ENCODE data around the gene AHCYL2. TPM values are rescaled to one million over a fixed set of nuclear protein-coding genes. Genes with fewer than 3 reads are reported as not detected.
"Not testable (repeated sequence)": the region's sequence is repeated elsewhere in the genome, so short reads cannot be mapped to it uniquely, and the experiment has no call there.

AHCYL2 gene
- total RNA-seq, 1 experiment from 2014 or later, result 74.0 TPM

DNA sequence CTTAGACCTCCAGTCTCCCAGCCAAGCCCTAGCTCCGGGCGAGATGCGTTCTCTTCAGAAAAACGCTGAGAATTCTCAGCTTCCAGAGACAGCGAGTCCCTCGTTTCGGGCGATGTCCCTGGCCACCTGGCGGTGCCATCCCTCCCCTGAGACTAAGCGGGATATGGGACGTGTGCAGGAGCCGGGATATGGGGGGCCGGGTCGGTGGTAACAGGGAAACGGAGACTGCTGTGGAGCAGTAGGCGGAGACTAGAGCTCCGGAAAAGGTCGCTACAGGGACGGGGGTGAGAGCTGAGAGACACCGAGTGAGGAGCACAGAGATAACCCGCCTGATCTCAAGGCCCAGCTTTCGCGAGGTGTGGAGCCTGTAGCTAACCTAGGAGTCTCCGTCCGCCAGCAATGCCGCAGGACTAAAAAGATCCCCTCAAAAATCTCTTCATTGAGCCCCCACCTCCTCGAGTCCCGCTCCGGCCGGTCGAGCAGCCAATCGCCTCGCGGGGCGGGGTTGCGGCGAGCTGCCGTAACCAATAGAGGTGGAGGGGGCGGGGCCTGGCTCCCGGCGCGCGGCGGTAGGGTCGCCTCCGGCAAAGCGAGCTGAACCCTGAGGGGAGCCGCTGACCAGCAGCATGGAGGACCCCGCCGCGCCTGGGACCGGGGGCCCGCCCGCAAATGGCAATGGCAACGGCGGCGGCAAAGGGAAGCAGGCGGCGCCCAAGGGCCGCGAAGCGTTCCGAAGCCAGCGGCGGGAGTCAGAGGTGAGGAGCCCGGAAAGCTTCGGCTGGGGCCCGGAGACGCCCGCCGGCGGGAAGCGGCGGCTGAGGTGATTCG, 209.2 kb downstream of the AHCYL2 start, which contains the start of gene STRIP2:
Gene STRIP2 (plus strand): TSS at position 586 of the 828 bp plus-strand sequence. CDS start 41 bp downstream, at position 627.
- in situ Hi-C loops (cut with HindIII; ENCODE audit: low sequenced_read_pairs), result no loop called here
- peak; percentile 94 for DNase-seq (ENCODE audit: low spot score)

DNA sequence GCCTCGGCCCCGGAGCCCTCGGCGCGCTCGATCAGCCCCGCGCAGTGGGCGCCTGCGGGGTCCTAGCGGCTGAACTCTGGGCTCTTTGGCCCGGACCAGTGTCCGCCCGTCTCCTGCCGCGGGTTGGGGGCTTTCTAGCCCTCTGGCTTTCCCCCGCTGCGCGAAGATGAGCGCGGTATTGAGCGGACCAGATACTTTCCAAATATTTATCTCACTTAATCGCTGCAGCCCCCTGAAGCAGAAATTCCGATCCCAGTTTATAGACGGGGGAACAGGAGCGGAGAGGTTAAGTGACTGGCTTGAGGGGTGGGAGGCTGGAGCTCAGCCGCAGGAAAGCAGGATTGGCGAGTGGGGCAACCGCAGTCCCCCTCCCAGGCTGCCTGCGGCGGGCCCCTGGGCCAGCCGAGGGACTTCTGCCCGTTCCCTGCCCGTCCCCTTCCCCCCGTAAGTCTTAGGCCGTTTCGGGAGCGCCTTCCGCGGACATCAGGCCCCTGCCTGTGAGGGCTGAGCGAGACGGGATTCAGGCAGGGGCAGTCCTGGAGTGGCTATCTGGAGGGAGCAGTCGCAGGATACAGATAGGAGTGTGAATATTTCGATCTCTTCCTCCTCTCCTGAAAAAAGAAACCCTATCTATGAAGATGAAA, 210.0 kb downstream of the AHCYL2 start:
- in situ Hi-C loops (cut with HindIII; ENCODE audit: low sequenced_read_pairs), result no loop called here
- DNase-seq (ENCODE audit: low spot score), result peak; percentile 52

DNA sequence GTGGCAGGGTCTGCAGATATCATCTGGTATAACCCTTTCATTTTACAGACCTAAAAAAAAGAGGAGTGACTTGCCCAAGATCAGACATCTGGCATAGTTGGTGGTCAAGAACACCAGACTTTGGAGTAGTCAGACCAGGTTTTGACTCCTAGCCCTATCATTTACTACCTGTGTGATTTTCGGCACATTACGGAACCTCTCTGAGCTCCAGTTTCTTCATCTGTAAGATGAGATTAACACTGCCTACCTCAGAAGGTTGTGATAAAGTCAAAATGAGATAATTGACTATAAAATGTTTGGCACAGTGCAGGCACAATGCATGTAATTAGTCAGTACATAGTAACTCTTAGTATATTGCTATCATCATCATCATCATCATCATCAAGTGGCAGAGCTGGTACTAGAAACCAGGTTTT, 210.6 kb downstream of the AHCYL2 start:
- in situ Hi-C loops (cut with HindIII; ENCODE audit: low sequenced_read_pairs), result no loop called here
- no peak for DNase-seq (ENCODE audit: low spot score)

DNA sequence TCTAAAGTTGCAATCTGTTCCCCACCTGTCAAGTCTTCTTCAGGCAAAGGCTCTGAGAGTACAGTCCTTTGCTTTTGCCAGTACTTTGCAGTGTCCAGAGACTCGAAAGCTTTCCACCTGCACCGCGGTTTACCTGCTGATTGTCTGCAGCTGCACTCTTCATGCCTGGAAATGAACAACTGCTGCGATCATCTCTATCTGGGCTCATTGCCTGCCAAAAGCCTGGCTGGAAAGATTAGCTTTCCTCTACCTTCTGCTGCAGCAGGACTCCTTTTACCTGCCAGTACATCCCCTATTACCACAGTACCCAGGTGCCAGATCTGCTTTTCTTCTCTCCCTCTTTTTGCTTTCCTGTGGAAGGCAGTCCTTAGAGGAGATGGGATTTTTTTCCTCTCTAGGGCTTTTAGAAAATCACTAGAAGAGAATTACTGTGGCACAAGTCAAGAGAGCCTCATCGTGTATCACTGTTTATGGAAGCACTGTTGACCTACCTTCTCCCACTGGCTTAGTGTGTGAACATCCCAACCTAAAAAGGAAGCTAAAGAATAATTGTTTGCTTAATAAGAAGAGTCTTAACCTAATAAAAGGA, 211.6 kb downstream of the AHCYL2 start:
- peak; percentile 91 for DNase-seq (ENCODE audit: low spot score)
- in situ Hi-C loops (cut with HindIII; ENCODE audit: low sequenced_read_pairs), result no loop called here

DNA sequence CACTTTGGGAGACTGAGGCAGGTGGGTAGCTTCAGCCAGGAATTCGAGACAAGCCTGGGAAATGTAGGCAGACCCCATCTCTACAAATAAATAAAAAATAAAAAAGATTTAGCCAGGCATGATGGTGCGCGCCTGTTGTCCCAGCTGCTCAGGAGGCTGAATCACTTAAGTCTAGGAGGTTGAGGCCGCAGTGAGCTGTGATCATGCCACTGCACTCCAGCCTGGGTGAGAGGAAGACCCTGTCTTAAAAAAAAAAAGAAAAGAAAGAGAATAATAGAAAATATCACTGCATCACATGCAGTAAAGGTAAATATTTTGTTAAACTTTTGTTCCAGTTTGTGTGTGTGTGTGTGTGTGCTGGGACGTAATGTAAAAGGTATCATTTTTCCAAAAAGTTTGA, 212.4 kb downstream of the AHCYL2 start:
- DNase-seq (ENCODE audit: low spot score), result no peak
- in situ Hi-C loops (cut with HindIII; ENCODE audit: low sequenced_read_pairs), result no loop called here

DNA sequence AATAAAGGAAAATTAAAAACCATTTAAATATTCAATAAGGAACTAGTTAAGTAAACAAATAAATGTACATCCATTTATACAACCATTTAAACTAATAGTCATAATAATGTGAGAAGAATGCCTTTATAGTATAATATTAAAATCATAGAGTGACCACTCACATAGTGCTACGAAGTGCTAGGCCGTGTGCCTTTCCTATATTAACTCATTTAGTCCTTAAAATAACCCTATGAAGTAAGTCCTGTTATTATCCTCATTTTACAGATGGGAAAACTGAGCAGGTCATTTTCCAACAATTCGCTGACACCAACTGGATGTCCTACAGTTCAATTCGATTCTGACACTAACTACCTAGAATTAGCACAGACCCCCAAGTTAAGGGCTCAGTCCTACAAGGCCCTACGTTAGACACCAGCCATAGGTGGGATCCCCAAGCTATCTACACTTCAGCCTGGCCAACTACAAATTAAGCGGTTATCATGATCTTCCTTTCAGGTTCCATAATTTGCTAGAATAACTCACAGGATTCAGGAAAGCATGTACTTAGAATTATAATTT, 213.5 kb downstream of the AHCYL2 start:
- DNase-seq (ENCODE audit: low spot score), result no peak
- in situ Hi-C loops (cut with HindIII; ENCODE audit: low sequenced_read_pairs), result no loop called here

DNA sequence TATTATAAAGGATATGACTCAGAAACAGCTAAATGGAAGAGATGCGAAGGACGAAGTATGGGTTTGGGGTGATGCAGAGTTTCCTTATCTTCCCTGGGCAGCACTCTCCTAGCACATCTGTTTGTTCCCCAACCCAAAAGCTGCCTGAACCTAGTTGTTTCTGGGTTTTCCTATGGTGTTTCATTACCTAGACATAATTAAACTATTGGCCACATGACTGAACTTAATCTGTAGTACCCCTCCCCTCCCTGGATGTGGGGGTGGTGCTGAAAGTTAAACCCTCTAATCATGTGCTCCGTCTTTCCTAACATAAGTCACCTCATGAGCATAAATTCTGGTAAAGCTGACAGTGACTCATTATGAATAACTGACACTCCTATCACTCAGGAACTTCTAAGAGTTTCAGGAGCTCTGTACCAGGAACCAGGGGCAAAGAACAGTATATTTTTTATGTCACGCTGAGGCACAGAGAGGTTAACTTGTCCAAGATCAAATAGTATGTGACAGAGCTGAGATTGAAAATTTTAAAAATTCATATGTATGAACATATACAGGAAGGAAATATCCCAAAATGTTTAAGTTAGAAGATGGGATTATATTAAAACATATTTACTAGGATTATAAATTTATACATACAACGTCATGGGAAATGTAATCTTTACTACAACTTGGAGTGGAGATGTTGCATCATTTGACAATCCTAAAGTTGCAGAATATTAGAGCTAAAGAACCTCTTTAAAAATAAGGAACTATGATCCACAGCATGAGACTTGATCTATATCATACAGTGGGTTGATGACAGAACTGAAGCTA, 214.2 kb downstream of the AHCYL2 start:
- DNase-seq (ENCODE audit: low spot score), result no peak

DNA sequence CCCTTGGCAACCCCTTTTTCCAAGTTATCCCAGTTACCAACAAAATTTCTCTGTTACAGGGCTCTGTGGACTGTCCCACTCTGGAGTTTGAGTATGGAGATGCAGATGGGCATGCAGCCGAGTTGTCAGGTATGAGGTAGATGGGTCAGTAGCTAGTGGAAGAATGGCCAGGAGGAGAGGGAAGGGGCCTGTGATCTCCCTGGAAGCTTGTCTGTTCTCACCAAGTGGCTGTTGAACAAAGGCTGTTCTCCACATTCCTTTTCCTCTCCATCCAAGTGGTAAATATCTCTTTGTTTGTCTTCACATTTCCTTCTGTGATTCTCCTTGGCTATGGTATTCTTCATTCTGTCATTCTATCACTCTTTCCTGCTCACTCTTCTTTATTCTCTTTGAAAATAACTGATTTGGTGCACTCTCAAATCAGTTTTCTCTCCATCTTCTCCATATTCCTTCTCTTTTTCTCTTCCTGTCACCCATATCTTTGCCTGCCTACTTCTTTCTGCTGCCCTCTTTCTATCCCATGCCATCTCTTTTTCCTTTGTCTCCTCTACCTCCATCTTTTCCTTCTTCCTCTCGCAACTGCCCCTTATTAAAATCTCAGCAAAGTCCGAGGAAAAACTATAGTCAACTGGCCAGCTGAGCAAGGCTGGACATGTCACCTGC, 215.3 kb downstream of the AHCYL2 start:
- in situ Hi-C loops (cut with HindIII; ENCODE audit: low sequenced_read_pairs), result no loop called here
- no peak for DNase-seq (ENCODE audit: low spot score)

More for the DNA sequence above, 214.2 kb downstream of the AHCYL2 start:
- in situ Hi-C loops (cut with HindIII; ENCODE audit: low sequenced_read_pairs), result no loop called here

DNA sequence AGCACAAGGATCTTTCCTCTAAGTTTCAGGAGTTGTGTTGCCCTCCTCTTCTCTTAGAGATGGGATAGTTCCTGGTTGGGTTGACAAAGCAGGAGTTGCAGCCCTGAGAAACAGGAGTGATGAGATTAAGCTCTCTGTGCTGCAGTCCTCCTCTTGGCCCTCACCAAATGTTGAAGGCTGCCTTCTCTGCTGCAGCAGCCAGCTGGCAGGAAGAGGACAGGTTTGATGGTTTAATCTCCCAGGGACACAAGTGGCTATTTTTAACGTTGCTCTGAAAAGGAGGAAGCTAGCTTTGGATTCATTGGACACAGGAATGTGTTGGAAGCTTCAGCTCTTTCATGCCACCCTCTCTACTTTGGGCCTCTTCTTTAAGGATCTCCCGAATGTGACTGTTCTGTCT, 218.8 kb downstream of the AHCYL2 start:
- in situ Hi-C loops (cut with HindIII; ENCODE audit: low sequenced_read_pairs), result no loop called here
- peak; percentile 97 for DNase-seq (ENCODE audit: low spot score)

DNA sequence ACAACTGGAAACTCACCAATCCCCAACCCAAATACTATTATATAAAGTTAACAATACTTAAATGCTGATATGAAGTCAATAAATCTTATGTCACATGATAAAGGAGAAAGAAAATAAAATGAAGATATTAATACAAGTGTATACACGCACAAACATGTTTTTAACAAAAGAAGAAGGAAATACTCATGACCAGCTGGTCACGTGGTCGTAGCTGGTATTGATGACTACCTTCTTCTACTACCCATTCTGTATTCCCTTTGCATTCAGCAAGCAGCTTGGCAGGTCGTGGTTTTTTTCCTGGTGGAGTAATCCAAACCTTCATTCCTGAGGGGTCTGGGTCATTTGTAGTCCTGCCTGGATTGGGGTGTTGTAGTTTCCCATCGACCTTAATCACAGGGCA, 219.9 kb downstream of the AHCYL2 start:
- in situ Hi-C loops (cut with HindIII; ENCODE audit: low sequenced_read_pairs); DNase-seq (ENCODE audit: low spot score): not testable (repeated sequence)

DNA sequence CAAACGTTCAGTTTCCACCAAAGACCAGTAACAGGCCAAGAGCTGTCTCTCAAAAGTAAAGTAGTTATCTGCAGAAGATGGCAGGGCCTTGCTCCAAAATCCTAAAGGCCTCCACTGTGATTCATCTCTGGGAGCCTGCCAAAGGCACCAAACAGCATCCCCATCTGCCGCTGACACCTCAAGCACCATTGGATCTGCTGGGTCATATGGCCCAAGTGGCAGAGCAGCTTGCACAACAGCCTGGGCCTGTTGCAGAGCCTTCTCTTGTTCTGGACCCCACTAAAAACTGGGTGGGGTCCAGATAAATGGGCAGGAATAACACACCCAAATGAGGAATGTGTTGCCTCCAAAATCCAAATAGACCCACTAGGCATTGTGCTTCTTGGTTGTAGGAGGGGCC, 222.1 kb downstream of the AHCYL2 start:
- peak; percentile 14 for DNase-seq (ENCODE audit: low spot score)
- in situ Hi-C loops (cut with HindIII; ENCODE audit: low sequenced_read_pairs), result not testable (repeated sequence)

DNA sequence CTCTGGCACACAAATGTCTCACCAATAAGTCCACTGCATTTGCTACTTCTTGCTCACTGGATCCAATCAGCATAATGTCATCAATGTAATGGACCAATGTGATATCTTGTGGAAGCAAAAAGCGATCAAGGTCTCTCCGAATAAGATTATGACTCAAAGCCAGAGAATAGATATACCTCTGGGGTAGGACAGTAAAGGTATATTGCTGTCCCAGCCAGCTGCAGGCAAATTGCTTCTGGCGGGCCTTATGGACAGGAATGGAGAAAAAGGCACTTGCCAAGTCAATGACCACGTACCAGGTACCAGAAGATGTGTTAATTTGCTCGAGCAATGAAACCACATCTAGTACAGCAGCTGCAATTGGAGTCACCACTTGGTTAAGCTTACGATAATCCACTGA, 222.6 kb downstream of the AHCYL2 start:
- in situ Hi-C loops (cut with HindIII; ENCODE audit: low sequenced_read_pairs); DNase-seq (ENCODE audit: low spot score): not testable (repeated sequence)

DNA sequence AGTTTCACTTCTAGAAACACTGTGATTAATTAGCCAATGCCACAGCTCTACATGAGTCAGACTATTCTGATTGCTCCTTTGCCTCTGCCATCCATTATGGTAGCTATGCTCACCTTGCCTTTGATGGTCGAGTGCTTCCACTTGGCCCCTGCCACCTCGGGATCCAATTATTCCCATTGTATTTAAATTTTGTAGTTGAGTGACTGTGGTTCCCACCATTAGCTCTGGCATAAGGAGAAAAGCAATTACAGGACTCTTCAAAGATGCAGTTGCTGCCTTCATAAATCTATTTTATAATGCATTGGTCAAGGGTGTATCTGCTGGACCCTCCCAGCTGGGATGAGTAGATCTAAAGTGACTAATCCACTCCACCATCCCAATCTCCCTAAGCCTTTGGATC, 223.8 kb downstream of the AHCYL2 start:
- in situ Hi-C loops (cut with HindIII; ENCODE audit: low sequenced_read_pairs); DNase-seq (ENCODE audit: low spot score): not testable (repeated sequence)

DNA sequence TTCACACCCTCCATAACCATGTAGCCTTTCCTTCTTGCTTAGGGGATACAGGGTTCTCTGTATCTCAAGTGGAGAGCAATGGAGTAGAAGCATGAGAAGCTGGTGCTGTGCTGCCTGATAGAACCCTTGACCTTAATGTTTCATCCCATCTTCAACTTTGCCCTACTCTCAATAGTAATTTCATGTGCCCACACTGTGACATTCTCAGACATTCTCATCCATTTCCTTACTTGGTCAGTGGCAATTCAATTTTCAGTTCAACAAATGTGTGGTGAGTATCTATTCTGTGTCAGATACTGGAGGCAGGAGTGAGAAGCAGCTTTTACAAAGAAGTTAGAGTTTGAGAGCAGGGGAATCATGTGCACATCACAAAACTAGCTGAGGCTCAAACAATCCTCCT, 225.5 kb downstream of the AHCYL2 start:
- in situ Hi-C loops (cut with HindIII; ENCODE audit: low sequenced_read_pairs), result no loop called here
- DNase-seq (ENCODE audit: low spot score), result no peak

DNA sequence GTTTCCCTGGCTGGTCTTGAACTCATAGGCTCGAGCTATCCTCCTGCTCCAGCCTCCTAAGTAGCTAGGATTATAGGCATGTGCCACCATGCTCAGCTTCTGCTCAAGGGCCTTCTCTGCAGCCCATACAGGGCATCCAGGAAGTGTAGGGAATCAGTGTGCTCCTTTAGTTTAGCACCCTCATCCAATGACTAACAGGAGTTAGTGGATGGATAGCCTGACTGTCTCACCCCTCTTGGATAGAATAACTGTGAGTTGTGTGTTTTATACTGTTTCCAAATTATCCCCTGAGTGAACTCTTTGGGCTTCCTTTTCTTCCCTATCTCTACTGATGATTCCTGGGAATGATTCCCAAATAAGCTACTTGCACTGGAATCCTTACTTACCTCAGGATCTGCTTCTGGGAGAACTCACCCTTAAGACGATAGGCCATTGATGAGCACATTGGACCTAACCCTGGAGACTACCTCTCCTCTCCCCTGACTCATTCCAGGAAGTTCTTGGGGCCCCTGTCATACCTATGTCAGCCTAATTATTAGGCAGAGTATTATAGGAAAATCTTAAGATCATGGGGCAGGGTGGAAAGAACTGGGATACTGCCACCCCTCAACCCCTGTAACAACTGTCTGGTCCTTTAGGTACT, 227.9 kb downstream of the AHCYL2 start:
- no peak for DNase-seq (ENCODE audit: low spot score)
- in situ Hi-C loops (cut with HindIII; ENCODE audit: low sequenced_read_pairs), result no loop called here

DNA sequence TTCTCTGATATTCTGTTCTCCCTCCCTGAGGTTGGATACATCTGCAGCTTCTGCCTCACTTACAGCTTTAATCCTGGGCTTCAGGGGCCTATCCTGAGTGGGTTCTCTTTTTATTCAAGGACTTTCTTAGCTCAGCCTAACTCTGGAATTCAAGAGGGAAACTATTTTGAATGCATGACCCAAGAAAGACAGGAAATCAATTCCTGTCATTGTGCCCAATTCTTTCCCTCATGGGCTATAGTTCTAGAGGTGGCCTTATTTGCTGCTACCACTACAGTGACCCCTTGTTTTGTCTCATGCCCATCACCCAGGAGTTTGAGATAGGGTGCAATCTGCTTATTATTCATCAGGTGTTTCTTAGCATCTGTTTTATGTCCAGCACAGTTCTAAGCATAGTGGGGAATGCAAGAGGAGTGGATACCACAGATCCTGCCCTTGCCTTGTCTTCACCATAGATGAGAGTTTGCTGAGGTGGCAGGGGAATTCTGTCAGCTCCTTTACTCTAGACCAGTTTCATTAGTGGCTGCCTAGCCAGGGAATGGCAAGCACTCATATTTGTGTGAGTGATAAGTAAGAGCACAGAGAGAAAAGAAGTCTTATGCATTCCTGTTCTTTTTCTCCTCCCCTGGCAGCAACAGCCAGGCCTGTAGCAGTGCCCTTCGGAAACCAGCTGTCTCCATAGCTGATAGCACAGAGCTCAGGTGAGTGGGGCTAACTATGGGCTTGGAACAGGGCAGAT, 228.8 kb downstream of the AHCYL2 start:
- in situ Hi-C loops (cut with HindIII; ENCODE audit: low sequenced_read_pairs), result no loop called here
- no peak for DNase-seq (ENCODE audit: low spot score)

DNA sequence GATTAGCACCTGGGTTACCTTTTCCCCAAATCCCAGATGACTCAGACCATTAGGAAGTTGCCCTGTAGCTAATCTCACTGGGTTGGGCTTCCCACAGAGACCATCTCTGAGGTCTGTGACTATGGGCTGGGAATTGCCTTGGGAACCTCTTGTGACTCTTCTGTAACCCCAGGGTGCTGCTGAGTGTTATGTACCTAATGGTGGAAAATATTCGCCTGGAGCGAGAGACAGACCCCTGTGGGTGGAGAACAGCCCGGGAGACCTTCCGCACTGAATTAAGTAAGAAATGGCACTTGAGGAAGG, 229.4 kb downstream of the AHCYL2 start:
- in situ Hi-C loops (cut with HindIII; ENCODE audit: low sequenced_read_pairs), result no loop called here

DNA sequence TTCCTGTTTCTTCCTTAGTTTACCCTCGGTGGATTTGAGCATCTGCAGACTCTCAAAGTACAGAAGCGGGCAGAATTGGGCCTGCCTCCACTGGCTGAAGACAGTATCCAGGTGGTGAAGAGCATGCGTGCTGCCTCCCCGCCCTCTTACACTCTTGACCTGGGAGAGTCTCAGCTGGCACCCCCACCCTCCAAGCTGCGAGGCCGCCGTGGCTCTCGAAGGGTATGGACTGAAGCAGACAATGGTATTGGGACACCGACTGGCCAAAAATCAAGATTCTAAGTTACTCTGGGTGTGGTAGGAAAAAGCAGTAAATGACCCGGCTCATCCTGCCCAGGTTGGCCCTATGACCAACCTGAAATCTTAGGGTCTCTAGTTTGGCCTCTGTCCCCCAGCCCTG, 231.6 kb downstream of the AHCYL2 start:
- DNase-seq (ENCODE audit: low spot score), result no peak
- in situ Hi-C loops (cut with HindIII; ENCODE audit: low sequenced_read_pairs), result no loop called here

More for the DNA sequence above, 229.4 kb downstream of the AHCYL2 start:
- DNase-seq (ENCODE audit: low spot score), result no peak
